Astrocyte of the cerebellum (primary cell): Measurements from ENCODE around the gene ANKRD13B.

Experiments used
- DNase-seq: peaks from one replicate; pipeline ENCODE4 v3.0.0-alpha.2; 2011; ENCODE audit warnings: low read depth
- H3K4me3 ChIP-seq: 2 replicates; pipeline ENCODE4 v1.5.1; 2011; ENCODE audit warnings: mild to moderate bottlenecking, low read depth, low read length, moderate library complexity
- in situ Hi-C: cut with HindIII; loops from 2 replicates; pipeline ENCODE4 v1.10.0; 2017; ENCODE audit warnings: low sequenced_read_pairs
- TF ChIP-seq, protein P1 (sequence below): IDR thresholded peaks from 2 replicates; pipeline ENCODE4 v1.5.1; 2012; ENCODE audit warnings: low read length, low read depth, moderate library complexity, mild to moderate bottlenecking; ENCODE audit errors: missing control alignments

The ANKRD13B gene

GRCh38 chr17:29607557-29608195 lies 14.7 kb downstream of the ANKRD13B start:
- in situ Hi-C loops = no loop called here
- DNase-seq = no peak
- TF ChIP-seq, protein P1, sequence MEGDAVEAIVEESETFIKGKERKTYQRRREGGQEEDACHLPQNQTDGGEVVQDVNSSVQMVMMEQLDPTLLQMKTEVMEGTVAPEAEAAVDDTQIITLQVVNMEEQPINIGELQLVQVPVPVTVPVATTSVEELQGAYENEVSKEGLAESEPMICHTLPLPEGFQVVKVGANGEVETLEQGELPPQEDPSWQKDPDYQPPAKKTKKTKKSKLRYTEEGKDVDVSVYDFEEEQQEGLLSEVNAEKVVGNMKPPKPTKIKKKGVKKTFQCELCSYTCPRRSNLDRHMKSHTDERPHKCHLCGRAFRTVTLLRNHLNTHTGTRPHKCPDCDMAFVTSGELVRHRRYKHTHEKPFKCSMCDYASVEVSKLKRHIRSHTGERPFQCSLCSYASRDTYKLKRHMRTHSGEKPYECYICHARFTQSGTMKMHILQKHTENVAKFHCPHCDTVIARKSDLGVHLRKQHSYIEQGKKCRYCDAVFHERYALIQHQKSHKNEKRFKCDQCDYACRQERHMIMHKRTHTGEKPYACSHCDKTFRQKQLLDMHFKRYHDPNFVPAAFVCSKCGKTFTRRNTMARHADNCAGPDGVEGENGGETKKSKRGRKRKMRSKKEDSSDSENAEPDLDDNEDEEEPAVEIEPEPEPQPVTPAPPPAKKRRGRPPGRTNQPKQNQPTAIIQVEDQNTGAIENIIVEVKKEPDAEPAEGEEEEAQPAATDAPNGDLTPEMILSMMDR = no peak
- H3K4me3 ChIP-seq = no peak overlapping the region

DNA sequence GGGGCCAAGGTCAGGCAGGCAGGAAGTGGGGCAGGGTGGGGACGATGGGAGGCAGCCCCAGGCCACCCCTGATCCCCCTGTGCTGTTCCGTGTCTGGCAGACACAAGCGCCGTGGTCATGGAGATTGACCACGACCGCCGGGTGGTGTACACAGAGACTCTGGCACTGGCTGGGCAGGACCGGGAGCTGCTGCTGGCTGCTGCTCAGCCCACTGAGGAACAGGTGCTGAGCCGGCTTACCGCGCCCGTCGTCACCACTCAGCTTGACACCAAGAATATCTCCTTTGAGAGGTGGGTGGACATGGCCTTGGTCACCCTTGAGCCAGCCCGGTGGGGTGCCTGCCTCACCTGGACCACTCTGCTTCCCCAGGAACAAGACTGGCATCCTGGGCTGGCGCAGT lies 16.1 kb downstream of the ANKRD13B start:
- H3K4me3 ChIP-seq = no peak overlapping the region
- DNase-seq = no peak
- in situ Hi-C loops = no loop called here
- TF ChIP-seq, protein P1 = no peak

- in situ Hi-C loops = no loop called here
These were observed 17.5 kb downstream of the ANKRD13B start for GRCh38 chr17:29610395-29610794.

DNA sequence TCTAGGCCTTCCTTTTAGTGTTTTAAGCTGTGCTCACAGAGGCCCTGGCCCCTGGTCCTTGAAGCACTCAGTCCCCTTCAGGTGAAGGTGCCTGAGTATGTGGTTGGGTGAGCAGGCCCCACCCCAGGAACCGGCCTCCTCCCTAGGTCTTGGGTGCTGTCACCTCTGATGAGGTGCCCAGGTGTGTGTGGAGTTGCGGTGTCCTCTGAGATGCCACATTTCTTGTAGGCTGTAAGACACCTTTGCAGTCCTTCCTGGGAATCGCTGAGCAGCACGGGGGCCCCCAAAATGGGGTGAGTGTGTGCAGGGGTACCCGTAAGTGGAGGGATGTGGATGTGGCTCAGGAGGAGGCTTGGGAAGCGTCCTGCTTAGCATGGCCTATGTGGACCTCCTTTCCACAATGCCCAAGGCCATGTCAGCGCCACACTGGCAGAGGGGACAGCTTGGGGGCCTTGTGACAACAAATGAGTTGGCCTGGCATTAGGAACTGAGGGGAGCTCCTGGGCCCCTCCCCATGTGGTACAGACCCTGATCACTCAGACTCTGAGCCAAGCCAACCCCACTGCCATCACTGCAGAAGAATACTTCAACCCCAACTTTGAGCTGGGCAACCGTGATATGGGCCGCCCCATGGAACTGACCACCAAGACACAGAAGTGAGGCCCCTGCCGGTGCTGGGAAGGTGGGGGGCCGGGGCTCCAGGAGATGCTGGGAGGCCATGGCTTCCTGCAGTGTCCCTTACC lies 18.6 kb downstream of the ANKRD13B start:
- TF ChIP-seq, protein P1 = no peak
- H3K4me3 ChIP-seq = no peak overlapping the region
- no peak for DNase-seq
- in situ Hi-C loops = no loop called here

More at GRCh38 chr17:29610395-29610794, 17.5 kb downstream of the ANKRD13B start:
- no peak overlapping the region for H3K4me3 ChIP-seq
- TF ChIP-seq, protein P1 = no peak
- no peak for DNase-seq

GRCh38 chr17:29612094-29612403 lies 19.1 kb downstream of the ANKRD13B start:
- no peak overlapping the region for H3K4me3 ChIP-seq
- no peak for DNase-seq
- in situ Hi-C loops = no loop called here
- TF ChIP-seq, protein P1 = no peak

GRCh38 chr17:29612404-29613280 lies 19.7 kb downstream of the ANKRD13B start:
- H3K4me3 ChIP-seq = no peak overlapping the region
- no peak for DNase-seq
- in situ Hi-C loops = no loop called here
- TF ChIP-seq, protein P1 = no peak
